K562 (cell line): Measurements from ENCODE around the gene UBE2K.

ENCODE experiments used
- ATF3 ChIP-seq, 2 experiments: fragments of 450-650 bp in 1 of 2; sonication (generic) in 1 of 2; formaldehyde crosslinking in 1 of 2; IDR thresholded peaks in 1 of 2; conservative IDR thresholded peaks in 1 of 2; 2 replicates each; pipeline versions ENCODE4 v1.6.1 to v1.8.1; 2016 to 2023; ENCODE audit warnings: mild to moderate bottlenecking in 2 of 2, moderate library complexity in 2 of 2, inconsistent platforms in 1 of 2, missing genetic modification reagents in 1 of 2
- CTCF ChIP-seq, 3 experiments: IDR thresholded peaks in 2 of 3; conservative IDR thresholded peaks in 1 of 3; 2 replicates each; pipeline ENCODE4 v1.5.1; 2011 to 2012; ENCODE audit warnings: low read length in 3 of 3, mild to moderate bottlenecking in 3 of 3, control low read depth in 2 of 3, improper control_type of control experiment in 1 of 3, inconsistent platforms in 1 of 3, low read depth in 1 of 3, mixed read lengths in 1 of 3, moderate library complexity in 1 of 3; ENCODE audit not compliant: insufficient read depth in 2 of 3
- E2F5 ChIP-seq: sonication (generic); formaldehyde crosslinking; IDR thresholded peaks from 2 replicates; pipeline ENCODE4 v1.8.0; 2022; ENCODE audit warnings: mild to moderate bottlenecking, missing genetic modification reagents
- FOXJ3 ChIP-seq: sonication (generic); formaldehyde crosslinking; IDR thresholded peaks from 2 replicates; pipeline ENCODE4 v1.4.0; 2020; ENCODE audit warnings: mild to moderate bottlenecking, missing genetic modification reagents
- MEIS2 ChIP-seq: fragments of 450-650 bp; IDR thresholded peaks from 2 replicates; pipeline ENCODE4 v1.6.1; 2014; ENCODE audit warnings: mild to moderate bottlenecking; ENCODE audit not compliant: partially characterized antibody
- SNIP1 ChIP-seq: fragments of 450-650 bp; IDR thresholded peaks from 2 replicates; pipeline ENCODE4 v1.7.1; 2017; ENCODE audit warnings: low read depth, mild to moderate bottlenecking
- ZNF143 ChIP-seq: sonication (generic); formaldehyde crosslinking; IDR thresholded peaks from 2 replicates; pipeline ENCODE4 v1.9.0; 2022; ENCODE audit warnings: mild to moderate bottlenecking, missing genetic modification reagents

GRCh38 chr4:39698424-39699009 lies 581 bp downstream of the UBE2K start:
- no peak for TF ChIP-seq FOXJ3 (CRISPR knock-in tag)
- TF ChIP-seq CTCF (IDR thresholded peaks at IDR 0.05 in 2 of 3, conservative IDR thresholded peaks at IDR 0.05 in 1 of 3; ENCODE audit: insufficient read depth in 2 of 3, low read depth in 1 of 3, low read length in 3 of 3), result no peak
- TF ChIP-seq E2F5 (CRISPR knock-in tag), result no peak
- TF ChIP-seq MEIS2, result no peak
- no peak for TF ChIP-seq ZNF143 (CRISPR knock-in tag)
- no peak for TF ChIP-seq SNIP1
- no peak for TF ChIP-seq ATF3 (IDR thresholded peaks at IDR 0.05)
- no peak for TF ChIP-seq ATF3 (CRISPR knock-in tag; conservative IDR thresholded peaks at IDR 0.05)
